Stimulated activated CD4-positive, alpha-beta T cell treated with anti-CD3 and anti-CD28 coated beads, TNF-alpha, amount 100 ng/mL, for 24 hours (primary cell): Measurements from ENCODE around the gene ADM2.
A peak's percentile ranks its signal among the peaks of the same experiment; 100 is the strongest.

Source experiments
- DNase-seq, 3 experiments: peaks; one replicate each; pipeline ENCODE4 v3.0.0-alpha.2; 2020; ENCODE audit warnings: low read depth in 3 of 3

The ADM2 gene

GRCh38 chr22:50467341-50467740, 14.0 kb upstream of the ADM2 start:
- no peak for DNase-seq

GRCh38 chr22:50467773-50468440, 13.4 kb upstream of the ADM2 start:
- DNase-seq = no peak

- no peak for DNase-seq
Observed at GRCh38 chr22:50468626-50469025, 12.7 kb upstream of the ADM2 start.

GRCh38 chr22:50469377-50470305, 11.7 kb upstream of the ADM2 start:
- peak; percentile 78 to 95 (median 80) for DNase-seq

- DNase-seq = no peak
Observed at GRCh38 chr22:50470491-50470890, 10.9 kb upstream of the ADM2 start.

DNA sequence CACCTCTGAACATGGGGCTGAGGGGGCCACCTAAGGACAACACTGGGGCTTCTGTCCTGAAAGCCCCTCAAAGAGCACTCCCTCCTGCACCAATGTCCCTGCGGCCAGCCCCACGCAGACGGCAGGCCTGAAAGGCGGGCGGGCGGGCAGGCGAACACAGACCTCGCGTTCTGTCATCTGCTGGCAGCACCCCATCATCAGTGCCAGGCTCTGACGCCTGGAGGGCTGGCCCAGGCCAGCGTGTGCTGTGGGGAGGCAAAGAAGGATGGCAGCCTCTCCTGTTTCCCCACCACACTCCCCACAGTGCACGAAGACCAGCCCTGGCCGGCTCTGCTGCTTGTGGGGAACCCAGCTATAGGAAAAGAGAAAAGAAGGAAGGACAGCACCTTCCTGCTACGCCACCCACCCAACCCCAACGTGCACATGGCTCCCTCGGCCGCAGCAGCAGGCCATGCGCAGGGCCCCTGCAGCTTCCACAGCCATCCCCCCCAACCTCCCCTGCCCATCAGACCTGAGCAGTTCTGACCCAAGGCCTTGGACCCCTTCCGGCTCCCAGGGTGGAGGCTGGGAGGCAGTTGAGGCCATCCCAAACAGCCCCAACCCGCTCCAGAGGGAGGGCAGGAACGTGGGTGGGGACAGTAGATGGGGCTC, 10.0 kb upstream of the ADM2 start:
- DNase-seq = no peak

DNA sequence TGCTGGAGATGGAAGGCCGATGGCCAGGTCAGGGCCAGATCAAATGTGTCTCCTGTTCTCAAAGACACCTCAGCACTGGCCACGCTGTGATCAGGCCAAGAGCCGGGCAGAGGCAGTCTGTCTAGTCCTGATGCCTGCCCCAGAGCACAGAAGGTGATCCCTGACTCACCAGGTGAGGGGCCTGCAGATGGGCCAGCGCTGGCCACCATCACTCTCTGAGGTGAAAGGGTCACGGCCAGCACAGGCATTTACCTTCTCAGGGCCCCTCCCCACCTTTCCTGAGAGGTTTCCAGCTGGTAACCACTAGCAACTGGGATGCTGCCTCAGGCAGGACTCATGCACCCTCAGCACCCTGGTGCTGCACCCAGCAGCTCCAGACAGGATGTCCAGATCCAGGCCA, 9.4 kb upstream of the ADM2 start:
- no peak for DNase-seq

GRCh38 chr22:50473088-50473487, 8.3 kb upstream of the ADM2 start:
- DNase-seq = peak in 1 of 3 experiments; percentile 47

DNA sequence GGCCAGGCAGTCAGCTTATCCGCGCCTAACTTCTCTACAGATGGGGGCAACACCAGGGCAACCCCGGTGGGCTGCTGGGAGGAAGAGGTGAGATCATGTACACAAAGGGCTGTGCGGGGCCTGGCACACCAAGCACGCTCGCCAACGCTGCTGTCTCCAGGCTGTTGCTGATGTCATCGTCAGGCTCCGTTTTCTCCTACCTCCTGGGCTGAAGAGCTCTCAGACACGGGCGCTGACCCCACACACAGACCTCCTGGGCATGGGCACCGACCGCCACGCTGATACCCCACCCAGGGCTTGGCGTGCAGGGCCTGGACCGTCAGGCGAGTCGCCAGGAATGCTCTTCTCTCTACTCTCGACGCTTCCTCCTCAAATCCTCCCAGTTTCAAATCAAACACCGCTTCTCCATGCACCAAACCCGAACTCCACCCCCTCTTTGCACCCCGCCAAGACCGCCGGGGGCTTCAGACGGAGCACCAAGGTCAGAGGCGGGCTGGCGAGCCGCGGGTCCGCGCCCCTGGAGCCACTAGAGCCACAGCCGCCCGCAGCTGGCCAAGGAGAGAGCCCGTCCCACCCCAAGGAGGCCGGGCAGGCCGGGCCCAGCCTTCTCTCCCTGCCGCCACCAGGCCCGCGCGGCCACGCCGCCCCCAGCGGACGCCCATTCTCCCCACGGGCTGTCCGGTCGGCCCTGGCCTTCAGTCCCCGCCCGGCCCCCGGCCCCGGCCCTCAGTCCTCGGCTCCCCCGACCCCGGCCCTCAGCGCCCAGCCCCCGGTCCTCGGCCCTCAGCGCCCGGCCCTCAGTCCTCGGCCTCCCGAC, 7.3 kb upstream of the ADM2 start:
- DNase-seq = peak in 1 of 3 experiments; percentile 33

DNA sequence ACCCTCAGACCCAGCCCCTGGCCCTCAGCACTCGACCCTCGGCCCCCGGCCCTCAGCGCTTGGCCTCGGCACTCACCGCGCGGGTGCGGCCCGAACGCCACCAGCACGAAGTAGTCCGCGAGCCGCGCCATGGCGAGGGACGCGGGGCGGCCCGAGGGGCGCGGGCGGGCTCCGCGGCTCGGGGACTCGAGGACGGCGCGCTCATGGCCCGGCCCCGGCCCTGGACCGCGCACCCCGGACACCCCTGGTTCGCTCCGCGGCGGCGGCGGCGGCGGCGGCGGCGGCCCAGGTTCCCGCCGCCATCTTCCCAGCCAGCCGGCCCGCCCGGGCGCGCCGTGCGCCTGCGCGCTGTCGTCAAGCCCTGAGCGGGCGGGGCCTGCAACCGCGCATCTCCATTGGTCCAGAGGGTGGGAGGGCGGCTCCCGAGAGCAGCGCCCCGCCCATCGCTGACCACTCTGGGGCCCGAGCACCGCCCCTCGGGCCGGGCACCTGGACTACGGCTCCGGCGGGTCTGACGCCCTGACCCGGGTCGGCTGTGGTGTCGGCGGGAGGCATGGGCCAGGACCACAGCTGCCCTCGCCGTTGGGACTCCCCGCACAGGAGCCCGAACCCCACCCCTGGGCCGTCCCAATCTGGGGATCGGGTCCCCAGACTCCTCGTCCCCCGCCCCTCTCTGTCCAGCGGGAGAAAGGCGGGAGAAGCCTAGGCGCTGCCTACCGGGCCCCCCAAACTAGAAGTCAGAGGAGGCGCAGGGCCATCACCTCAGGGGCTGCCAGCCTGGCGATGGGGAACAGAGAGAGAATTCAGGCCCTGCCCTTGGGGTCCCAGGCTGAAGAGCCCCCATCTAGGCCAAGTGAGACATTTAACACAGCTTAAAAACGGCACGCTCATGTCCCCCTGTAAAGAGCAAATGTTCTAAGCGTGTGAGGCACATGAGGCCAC, 6.4 kb upstream of the ADM2 start, which contains the start of gene SBF1:
SBF1 (minus strand) TSS at position 326 of the 942 bp plus-strand sequence; CDS start at position 131, 195 bp downstream.
- DNase-seq = peak; percentile 76 to 88 (median 78)

GRCh38 chr22:50475652-50476002, 5.7 kb upstream of the ADM2 start:
- DNase-seq = no peak

DNA sequence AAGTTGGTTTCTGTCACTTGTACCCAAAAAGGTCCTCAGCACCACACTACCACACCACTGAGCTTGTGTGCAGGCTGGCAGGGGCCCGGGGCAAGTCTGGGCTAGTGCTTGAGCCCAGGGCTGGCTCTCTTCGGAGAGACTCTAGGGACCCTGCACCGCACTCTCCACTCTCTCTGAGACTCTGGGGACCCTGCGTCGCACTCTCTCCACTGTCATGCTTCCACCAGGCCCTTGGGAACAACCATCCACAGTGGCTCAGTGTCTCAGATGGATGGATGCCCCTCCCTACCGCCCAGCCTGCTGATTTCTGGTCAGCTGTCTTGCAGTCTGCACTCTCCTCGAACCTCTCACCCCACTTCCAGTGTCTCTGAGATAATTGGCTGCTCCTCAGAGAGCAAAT, 4.5 kb upstream of the ADM2 start:
- DNase-seq = no peak

- DNase-seq = no peak
Observed at GRCh38 chr22:50477923-50478322, 3.4 kb upstream of the ADM2 start.

DNA sequence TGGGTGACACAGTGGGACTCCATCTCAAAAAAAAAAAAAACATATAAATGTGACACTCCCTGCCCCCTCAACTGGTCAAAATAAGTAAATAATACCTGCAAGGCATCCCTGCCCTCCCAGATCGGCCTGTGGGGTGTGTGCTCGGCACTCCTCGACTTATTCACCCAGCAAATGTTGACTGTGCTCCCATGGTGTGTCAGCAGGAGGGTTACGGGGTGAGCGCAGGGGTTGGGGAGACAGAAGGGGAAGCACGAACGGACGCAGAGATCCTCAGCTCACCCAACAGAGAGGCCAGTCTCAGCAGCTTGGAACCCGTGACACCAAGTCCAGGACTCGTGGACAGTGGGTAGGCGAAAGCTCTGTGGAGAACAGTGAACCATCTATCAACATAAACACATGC, 1.6 kb upstream of the ADM2 start:
- DNase-seq = no peak

- no peak for DNase-seq
Observed at GRCh38 chr22:50481045-50481439, 301 bp upstream of the ADM2 start.

DNA sequence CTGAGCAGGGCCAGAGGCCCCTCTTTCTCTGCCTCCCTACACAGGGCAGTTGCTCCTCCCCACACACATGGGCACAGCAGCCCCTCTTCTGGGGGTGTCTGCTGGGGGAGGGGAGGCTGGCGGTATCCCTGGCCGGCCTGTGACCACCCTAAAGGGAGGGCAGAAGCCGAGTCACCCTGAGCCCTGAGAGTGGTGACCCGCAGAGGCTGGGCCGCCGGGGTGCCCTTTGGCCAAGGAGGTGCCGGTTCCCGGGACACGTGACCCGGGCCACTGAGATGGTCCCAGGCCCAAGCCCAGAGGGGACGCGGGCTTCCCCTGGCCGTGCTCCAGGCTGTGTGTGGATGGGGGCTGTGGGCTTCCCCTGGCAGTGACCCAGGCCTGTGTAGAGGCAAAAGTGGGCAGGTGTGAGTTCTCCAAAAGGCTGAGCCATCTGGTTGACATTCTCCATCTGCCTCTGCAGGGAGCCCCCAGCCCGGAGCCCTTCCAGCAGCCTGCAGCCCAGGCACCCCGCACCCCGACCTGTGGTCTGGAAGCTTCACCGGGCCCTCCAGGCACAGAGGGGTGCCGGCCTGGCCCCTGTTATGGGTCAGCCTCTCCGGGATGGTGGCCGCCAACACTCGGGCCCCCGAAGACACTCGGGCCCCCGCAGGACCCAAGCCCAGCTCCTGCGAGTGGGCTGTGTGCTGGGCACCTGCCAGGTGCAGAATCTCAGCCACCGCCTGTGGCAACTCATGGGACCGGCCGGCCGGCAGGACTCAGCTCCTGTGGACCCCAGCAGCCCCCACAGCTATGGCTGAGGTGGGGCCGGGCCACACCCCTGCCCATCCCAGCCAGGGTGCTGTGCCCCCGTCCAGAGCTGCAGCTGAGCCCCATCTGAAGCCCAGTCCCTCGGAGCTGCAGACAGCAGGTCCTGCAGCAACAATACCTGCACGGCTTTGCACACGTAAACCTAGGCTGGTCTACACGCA, 1.0 kb downstream of the ADM2 start:
- DNase-seq = no peak

- no peak for DNase-seq
Observed at GRCh38 chr22:50483106-50483505, 1.8 kb downstream of the ADM2 start.

DNA sequence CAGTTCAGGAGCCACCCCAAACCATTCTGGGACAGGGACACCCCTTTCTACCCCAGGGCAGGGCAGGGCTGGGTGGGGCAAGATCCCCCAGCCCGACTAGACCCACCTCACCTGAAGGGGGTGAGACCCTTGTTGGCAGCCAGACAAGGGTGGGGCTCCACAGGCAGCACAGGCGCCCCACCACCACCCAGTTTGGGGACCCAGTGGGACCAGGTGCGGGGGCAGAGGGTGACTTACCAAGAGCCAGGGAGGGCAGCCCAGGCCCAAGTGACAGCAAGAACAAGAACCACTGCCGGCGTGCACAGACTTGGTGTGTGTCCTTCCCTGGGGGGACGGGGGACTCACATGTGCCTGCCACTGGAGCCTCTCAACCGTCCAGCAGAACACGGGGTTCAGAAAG, 2.2 kb downstream of the ADM2 start:
- DNase-seq = no peak
